Measurements from ENCODE around the gene IRF2BP2. TPM values are rescaled to one million over a fixed set of nuclear protein-coding genes. Genes with fewer than 3 reads are reported as not detected.
"Not testable (repeated sequence)": the region's sequence is repeated elsewhere in the genome, so short reads cannot be mapped to it uniquely, and the experiment has no call there.

Gene IRF2BP2
- total RNA-seq, 1 donor from 2014 or later, result 170 TPM

GRCh38 chr1:234597894-234598293 lies 12.1 kb downstream of the IRF2BP2 start:
- Mint-ChIP-seq H3K4me1 (ENCODE audit: unreplicated experiment) (peaks cover 42% of the 10 kb centered on the region), H3K9me3 (ENCODE audit: unreplicated experiment) (peaks cover 8% of the 10 kb centered on the region), H3K27ac (ENCODE audit: unreplicated experiment) (no peak overlapping the region), H3K36me3 (ENCODE audit: unreplicated experiment) (peaks cover 7% of the 10 kb centered on the region), H3K27me3 (ENCODE audit: unreplicated experiment) (no peaks in the 10 kb centered on the region), H3K4me3 (ENCODE audit: unreplicated experiment) (no peak overlapping the region)
- TF ChIP-seq, protein P1, sequence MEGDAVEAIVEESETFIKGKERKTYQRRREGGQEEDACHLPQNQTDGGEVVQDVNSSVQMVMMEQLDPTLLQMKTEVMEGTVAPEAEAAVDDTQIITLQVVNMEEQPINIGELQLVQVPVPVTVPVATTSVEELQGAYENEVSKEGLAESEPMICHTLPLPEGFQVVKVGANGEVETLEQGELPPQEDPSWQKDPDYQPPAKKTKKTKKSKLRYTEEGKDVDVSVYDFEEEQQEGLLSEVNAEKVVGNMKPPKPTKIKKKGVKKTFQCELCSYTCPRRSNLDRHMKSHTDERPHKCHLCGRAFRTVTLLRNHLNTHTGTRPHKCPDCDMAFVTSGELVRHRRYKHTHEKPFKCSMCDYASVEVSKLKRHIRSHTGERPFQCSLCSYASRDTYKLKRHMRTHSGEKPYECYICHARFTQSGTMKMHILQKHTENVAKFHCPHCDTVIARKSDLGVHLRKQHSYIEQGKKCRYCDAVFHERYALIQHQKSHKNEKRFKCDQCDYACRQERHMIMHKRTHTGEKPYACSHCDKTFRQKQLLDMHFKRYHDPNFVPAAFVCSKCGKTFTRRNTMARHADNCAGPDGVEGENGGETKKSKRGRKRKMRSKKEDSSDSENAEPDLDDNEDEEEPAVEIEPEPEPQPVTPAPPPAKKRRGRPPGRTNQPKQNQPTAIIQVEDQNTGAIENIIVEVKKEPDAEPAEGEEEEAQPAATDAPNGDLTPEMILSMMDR (IDR thresholded peaks at IDR 0.05), result peak; percentile 66
- DNase-seq (ENCODE audit: extremely low spot score, unreplicated experiment), result no peak

DNA sequence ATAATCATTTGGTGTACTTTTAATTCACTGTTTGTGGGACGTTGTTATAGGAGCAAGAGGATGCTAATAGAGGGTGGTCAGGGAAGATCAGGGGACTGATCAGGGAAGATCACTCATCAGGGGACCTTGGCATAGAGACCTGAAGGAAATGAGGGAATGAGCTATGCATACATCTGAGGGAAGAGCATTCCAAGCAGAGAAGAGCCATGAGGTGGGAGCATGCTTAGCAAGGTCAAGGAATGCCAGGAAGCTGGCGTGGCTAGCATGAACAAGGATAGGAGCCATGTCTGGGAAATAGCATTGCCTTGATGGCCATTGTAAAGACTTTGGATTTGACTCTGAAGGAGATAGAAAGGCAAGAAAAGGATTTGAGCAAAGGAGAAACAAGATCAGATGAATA lies 14.1 kb downstream of the IRF2BP2 start:
- H3K27me3 Mint-ChIP-seq (ENCODE audit: unreplicated experiment), result no peaks in the 10 kb centered on the region
- H3K4me1 Mint-ChIP-seq (ENCODE audit: unreplicated experiment), result peaks cover 22% of the 10 kb centered on the region
- peaks cover 8% of the 10 kb centered on the region for H3K9me3 Mint-ChIP-seq (ENCODE audit: unreplicated experiment)
- no peak overlapping the region for H3K27ac Mint-ChIP-seq (ENCODE audit: unreplicated experiment)
- no peak overlapping the region for H3K4me3 Mint-ChIP-seq (ENCODE audit: unreplicated experiment)
- no peak for DNase-seq (ENCODE audit: extremely low spot score, unreplicated experiment)
- TF ChIP-seq, protein P1 (IDR thresholded peaks at IDR 0.05), result no peak
- no peaks in the 10 kb centered on the region for H3K36me3 Mint-ChIP-seq (ENCODE audit: unreplicated experiment)

DNA sequence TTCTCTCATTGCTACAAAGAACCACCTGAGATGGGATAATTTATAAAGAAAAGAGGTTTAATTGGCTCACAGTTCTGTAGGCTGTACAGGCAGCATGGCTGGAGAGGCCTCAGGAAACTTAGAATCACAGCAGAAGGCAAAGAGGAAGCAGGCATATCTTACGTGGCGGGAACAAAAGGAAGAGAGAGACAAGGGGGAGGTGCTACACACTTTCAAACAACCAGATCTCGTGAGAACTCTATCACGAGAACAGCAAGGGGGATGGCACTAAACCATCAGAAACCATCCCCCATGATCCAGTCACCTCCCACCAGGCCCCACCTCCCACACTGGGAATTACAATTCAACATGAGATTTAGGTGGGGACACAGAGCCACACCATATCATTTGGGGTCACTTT lies 15.4 kb downstream of the IRF2BP2 start:
- not testable (repeated sequence) for H3K4me3 Mint-ChIP-seq (ENCODE audit: unreplicated experiment); H3K27ac Mint-ChIP-seq (ENCODE audit: unreplicated experiment)

GRCh38 chr1:234593771-234594504 lies 16.0 kb downstream of the IRF2BP2 start:
- peaks cover 8% of the 10 kb centered on the region for H3K9me3 Mint-ChIP-seq (ENCODE audit: unreplicated experiment)
- TF ChIP-seq, protein P1 (IDR thresholded peaks at IDR 0.05), result no peak
- H3K36me3 Mint-ChIP-seq (ENCODE audit: unreplicated experiment), result no peaks in the 10 kb centered on the region
- no peak overlapping the region for H3K27ac Mint-ChIP-seq (ENCODE audit: unreplicated experiment)
- peaks cover 7% of the 10 kb centered on the region for H3K4me1 Mint-ChIP-seq (ENCODE audit: unreplicated experiment)
- H3K4me3 Mint-ChIP-seq (ENCODE audit: unreplicated experiment), result no peak overlapping the region
- H3K27me3 Mint-ChIP-seq (ENCODE audit: unreplicated experiment), result no peaks in the 10 kb centered on the region
- DNase-seq (ENCODE audit: extremely low spot score, unreplicated experiment), result peak; percentile 54

More for the DNA sequence above, 15.4 kb downstream of the IRF2BP2 start:
- peaks cover 13% of the 10 kb centered on the region for H3K4me1 Mint-ChIP-seq (ENCODE audit: unreplicated experiment)
- H3K9me3 Mint-ChIP-seq (ENCODE audit: unreplicated experiment); H3K36me3 Mint-ChIP-seq (ENCODE audit: unreplicated experiment); H3K27me3 Mint-ChIP-seq (ENCODE audit: unreplicated experiment): not testable (repeated sequence)
- DNase-seq (ENCODE audit: extremely low spot score, unreplicated experiment), result peak; percentile 53

- Mint-ChIP-seq H3K9me3 (ENCODE audit: unreplicated experiment) (peaks cover 8% of the 10 kb centered on the region), H3K27me3 (ENCODE audit: unreplicated experiment) (no peaks in the 10 kb centered on the region), H3K27ac (ENCODE audit: unreplicated experiment) (no peak overlapping the region), H3K4me3 (ENCODE audit: unreplicated experiment) (no peak overlapping the region), H3K4me1 (ENCODE audit: unreplicated experiment) (peaks cover 3% of the 10 kb centered on the region), H3K36me3 (ENCODE audit: unreplicated experiment) (no peaks in the 10 kb centered on the region)
- no peak for DNase-seq (ENCODE audit: extremely low spot score, unreplicated experiment)
- TF ChIP-seq, protein P1 (IDR thresholded peaks at IDR 0.05), result no peak
Measured at GRCh38 chr1:234593109-234593508, 16.9 kb downstream of the IRF2BP2 start.
